NCI-H2081 treated with DMSO at 0.1 percent for 48 hours (cell line): Measurements from ENCODE around the gene SEBOX.
A peak's percentile ranks its signal among the peaks of the same experiment; 100 is the strongest.

Source experiments
- DNase-seq: peaks from one replicate; lab custom pipeline; 2025; lab: John Stamatoyannopoulos, UW

The SEBOX gene

GRCh38 chr17:28318759-28319597 is 46.0 kb downstream of the SEBOX start, which contains the start of gene TMEM97:
TMEM97 (plus strand) TSS chr17:28319200; CDS start chr17:28319240, 40 bp downstream.
- DNase-seq: peak; percentile 70

- DNase-seq: no peak
Measured at GRCh38 chr17:28317966-28318758, 46.8 kb downstream of the SEBOX start.

- DNase-seq: no peak
Measured at GRCh38 chr17:28317099-28317965, 47.7 kb downstream of the SEBOX start.

DNA sequence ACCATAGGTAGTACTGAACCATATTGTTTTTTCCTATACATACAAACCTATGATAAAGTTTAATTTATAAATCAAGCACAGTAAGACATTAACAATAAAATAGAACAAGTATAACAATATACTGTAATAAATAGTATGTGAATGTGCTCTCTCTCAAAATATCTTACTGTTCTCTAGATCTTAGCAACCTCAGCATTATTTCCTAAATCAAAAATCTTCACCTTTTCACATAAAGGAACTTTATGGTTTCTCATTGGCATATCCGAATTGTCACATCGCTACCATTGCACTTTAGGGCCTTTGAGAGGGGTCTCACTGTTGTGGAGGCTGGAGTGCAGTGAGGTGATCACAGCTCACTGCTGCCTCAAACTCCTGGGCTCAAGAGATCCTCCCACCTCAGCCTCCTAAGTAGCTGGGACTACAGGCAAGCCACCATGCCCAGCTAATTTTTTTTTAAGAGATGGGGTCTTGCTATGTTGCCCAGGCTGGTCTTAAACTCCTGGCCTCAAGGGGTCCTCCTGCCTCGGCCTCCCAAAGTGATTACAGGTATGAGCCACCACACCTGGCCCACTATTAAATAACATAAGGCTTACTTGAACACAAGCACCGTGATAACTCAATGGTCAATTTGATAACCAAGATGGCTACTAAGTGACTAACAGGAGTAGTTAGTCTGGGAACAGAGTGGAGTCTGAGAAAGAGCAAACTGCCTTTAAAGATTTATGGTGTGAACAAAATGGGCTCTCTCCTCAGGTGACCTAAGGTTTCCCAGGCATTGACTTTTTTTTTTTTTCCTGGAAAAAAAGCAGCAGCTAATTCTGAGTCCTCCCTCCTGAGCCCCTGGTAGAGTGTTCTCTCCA is 48.9 kb downstream of the SEBOX start:
- no peak for DNase-seq

- no peak for DNase-seq
Measured at GRCh38 chr17:28313841-28314240, 51.2 kb downstream of the SEBOX start.
